ENCODE data around the gene MINDY4B.

Gene MINDY4B

DNA sequence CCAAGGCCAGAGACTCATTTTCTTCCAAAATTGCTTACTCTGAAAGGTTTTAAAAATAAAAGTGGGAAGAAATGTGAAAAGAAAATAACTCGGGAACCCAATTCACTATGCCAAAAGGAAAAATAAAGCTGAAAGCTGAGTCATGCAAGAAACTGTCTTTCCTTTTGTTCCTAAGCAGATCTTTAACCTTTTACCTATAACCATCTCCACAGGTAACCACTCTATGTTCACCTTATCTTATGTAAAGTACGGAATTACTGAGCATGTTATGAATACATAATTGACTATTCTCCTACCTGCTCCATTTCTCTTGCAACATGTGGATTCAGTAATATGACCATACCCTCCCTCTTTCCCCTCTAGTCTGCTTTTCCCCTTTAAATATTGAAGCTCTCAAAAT, 62.0 kb downstream of the MINDY4B start:
- DNase-seq: no peak

DNA sequence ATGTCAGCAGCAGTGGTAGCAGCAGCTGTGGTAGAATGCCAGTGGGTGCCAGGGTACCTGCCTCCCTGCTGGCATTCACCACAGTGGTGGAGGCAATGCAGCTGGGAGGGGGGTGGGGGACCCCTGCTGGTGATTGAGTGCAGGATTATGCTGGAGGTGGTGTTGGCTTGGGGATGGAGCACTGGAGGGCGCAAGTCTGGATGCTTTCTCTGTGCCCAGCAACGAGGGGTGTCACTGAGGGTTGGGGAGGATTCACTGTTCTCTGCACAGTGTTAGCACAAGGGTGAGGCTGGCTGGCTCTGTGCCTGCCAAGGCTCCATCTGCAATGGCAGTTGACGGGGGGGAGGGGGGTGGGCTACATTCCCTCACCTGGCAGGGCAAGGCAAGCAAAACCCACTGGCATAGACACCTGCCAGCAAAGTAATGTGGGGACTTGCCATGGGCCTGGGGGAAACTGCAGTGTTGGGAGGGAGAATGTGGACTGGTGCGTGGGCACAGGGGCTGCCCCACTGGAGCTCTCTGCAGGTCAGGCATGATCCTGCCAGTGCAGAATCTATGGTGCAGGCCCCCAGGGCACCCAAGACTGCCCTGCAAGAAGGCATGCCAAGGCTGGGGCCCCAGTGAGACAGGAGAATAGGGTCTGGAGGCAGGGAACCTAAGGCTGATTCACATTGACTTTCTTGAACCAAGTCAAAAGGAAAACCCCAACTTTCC, 64.3 kb downstream of the MINDY4B start:
- DNase-seq: peak in 1 of 5 donors; percentile 8

DNA sequence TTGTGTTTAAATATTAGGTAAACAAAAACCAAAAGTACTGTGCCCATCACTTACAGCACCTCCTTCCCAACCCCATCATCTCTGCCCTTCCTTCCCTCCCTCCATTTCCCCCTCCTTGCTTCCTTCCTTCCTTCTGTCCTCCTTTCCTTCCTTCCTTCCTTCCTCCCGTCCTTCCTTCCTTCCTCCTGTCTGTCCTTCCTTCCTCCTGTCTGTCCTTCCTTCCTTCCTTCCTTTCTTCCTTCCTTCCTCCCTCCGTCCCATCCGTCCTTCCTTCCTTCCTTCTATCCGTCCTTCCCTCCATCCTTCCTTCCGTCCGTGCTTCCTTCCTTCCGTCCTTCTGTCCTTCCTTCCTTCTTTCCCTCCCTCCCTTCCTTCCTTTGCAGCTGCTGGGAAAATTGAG, 74.5 kb downstream of the MINDY4B start:
- DNase-seq: no peak

DNA sequence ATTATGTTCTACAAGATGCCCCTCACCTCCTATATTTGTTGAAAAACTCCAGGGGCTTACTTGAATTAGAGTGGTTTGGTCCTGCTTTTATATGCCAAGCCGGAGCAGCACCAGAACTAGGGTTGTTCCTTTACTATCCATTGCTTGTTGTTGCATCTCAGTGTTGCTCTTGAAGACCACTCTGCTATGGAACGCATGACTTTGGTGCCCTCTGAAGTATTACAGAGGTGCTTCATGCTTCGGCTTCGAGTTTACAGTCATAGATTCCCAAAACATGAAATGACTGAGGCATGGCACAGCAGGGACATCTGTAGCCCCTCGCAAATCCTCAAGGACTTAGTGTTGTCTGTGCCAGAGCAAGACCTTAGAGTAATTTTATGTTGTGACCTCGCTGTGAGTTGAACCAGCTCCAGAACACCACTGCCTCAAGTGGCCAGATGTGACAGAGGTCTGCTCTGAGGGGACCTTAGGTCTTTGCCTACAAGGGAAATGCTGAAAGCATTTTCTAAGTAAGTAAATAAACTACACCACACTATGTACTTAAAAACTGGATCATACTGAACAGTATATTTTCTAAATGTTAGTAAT, 75.1 kb downstream of the MINDY4B start:
- peak in 1 of 5 donors; percentile 10 for DNase-seq

DNA sequence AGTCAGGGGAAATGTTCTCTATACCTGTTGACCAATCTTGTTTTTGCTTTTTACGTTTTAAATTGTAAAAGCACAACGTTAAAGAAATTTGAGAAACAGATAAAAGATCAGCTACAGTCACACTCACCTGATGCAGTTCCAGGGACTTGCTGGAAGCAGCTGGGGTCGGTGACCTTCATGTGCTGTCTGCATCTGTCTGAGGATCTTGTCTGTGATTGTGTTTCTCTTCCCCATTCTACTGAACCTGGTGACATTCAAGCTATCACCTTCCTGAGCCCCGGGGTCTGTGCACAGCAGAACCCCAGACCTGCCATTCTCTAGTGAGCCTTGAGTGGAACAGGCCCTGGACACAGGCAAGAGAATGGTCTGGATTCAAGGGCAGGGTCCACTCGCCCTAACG, 75.8 kb downstream of the MINDY4B start:
- no peak for DNase-seq

DNA sequence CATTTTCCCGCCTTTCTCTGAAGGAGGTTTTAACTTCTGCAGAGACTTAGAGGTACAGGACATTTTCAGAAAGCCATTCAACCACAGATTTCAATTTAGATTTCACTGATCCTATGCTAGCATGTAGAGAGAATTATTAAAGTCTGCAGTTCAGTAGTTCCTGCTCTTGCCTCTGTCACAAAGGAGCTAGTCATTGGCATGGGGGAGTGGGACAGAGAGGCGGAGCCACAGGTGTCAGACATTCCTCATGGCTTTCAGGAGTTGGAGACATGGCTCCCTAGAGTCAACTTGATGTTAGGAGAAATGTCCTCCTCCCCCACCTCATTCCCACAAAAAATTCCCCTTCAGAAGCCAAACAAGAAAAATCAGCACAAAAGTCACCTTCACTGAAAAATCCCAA, 76.2 kb downstream of the MINDY4B start:
- no peak for DNase-seq

DNA sequence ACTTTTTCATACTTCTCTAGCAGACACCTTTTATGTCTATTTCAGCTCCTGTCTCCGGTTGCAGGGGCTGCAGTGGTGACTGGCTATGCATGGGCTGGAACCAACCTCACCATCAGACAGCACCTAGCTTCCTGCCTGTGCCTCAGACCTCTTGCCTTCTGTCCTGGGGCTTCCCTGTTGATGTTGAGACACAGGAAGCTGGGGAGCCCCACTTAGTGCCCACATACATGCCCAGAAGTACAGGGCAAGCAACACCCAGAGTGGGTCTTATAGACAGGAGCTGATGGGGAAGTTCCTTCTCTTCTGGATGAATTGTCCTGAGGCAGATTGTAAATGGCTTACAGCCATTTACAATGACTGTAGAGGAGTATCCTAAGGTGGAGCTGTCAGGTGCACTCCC, 77.0 kb downstream of the MINDY4B start:
- DNase-seq: no peak

DNA sequence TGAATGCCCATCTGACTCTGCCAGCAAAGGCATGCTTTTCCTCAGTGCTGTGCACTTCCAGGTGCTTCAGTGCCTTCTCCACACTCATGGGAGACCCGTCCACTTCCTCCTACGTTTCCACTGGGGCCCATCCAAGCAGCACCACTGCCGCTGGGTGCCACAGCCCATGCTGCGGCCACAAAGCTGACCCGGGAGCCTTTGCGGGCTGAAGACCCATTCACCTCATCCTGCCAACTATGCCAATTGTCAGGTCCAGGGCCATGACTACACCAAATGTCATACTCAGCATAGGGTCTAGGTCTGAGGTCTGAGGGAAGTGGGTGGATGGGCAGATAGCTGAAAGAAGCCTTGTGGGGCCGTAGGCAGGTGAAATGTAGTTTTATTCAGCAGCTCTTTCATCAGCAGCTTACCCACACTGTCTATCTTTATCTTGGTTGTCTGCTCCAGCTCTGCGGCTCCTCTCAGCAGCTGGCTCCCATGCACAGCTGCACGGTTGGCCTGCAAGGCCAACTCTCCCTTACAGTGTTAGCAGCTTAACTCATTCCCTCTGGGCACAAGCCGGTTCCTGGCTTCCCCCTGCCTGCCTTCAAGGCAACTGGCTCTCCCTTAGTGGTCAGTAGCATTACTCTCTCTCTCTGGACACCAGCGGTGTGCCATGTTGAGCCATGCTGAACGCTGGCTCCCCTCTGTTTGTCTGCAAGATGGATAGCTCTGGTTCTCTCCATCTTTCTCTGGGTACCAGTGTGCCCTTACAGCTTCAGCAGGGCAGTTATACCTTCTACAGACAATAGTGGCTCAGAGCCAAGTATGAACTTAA, 78.6 kb downstream of the MINDY4B start:
- DNase-seq: no peak

DNA sequence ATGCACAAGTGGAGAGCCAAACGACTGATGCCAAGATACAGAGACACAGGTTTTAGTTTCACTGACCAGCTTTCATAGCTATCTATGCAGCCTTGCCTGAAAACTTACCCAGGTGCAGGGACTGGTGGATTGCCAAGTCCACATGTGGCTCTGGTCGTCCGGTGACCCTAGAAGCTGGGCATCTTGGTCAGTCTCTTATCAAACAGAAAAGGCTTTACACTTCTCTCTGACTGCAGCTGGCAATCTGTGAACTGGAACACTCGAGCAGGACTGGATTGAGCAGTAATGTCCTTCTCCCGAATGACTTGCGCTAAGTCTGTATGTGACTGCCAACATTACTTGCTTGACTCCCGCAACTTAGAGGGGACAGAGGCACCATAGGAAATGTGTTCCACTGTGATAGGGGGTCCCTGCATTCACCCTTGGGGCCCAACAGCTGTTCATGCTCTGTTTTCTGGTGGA, 79.3 kb downstream of the MINDY4B start:
- no peak for DNase-seq

DNA sequence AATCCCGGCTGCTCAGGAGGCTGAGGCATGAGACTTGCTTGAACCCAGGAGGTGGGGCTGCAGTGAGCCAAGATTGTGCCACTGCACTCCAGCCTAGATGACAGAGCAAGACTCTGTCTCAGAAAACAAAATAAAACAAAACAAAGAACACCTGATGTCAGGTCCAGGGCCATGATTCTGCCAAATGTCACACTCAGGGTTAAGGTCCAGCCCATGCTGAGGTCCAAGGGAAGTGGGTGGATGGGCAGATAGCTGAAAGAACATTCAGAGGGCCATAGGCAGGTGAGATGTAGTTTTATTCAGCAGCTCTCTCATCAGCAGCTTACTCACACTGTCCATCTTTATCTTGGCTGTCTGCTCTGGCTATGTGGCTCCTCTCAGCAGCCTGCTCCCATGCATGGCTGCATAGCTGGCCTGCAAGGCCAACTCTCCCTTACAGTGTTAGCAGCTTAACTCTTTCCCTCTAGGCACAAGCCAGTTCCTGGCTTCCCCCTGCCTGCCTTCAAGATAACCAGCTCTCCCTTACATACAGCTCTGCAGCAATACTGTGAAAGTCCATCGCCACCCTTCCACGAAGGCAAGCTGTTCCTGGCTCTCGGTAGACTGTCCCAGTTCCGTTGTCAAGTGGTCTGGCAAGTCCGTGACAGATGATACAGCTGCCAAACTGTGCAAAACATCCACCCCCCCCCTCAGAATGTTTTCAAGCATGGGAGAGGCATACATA, 79.9 kb downstream of the MINDY4B start:
- no peak for DNase-seq

DNA sequence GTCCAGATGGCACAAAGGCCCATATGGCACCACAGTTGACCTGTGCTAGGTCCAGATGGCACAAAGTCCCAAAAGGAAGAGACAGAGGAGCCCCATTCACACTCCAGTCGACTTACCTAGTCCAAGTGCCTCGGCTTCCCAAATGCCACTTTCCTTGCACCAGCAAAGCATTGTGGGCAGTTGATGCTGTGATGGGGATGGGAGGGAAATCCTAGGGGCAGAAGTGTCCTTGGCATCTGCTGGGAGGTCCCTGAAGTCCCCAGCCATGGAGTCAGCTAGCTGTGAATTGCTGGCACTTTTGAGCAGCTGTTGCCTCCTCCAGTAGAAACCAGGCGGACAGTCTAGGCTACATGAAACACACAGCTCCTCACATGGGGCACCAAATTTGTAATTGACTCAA, 82.0 kb downstream of the MINDY4B start:
- DNase-seq: no peak

DNA sequence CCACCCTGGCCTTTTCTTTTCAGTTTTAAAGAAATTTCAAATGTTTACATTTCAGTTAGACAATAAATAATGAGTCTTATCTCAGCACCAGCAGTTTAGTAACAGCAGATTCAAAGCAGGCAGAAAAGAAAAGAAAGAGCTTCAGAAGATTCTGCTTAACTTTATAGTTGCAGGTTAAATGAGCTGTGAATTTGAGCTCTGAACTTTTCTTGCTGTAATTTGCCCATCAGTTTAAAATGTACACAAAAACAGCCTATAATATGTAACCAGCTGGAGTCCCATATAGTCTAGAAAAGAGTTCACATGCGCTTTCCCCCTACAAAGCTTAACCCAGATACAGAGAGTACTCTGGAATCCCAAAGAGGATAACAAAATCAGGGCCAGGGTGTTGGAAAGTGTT, 82.6 kb downstream of the MINDY4B start:
- no peak for DNase-seq
